Liver (tissue), 9 donors: ENCODE results near the gene CBL. TPM values are rescaled to one million over a fixed set of nuclear protein-coding genes. Genes with fewer than 3 reads are reported as not detected.

Experiments
- DNase-seq: peaks from one replicate; pipeline ENCODE4 v3.0.0-alpha.2; 2017; ENCODE audit warnings: low spot score
- H3K27ac ChIP-seq, 2 donors: one replicate each; pipeline ENCODE4 v1.7.0; 2013; ENCODE audit warnings: inconsistent platforms in 2 of 2, low read length in 2 of 2, control low read depth in 1 of 2, low read depth in 1 of 2, mild to moderate bottlenecking in 1 of 2
- H3K27me3 ChIP-seq, 4 donors: one replicate each; pipeline versions ENCODE4 v1.6.1 to v1.7.0; 2013; ENCODE audit warnings: low read length in 3 of 4, inconsistent platforms in 1 of 4, mild to moderate bottlenecking in 1 of 4, moderate library complexity in 1 of 4; ENCODE audit not compliant: control insufficient read depth in 4 of 4, insufficient read depth in 4 of 4
- H3K36me3 ChIP-seq, 4 donors: one replicate each; pipeline versions ENCODE4 v1.6.1 to v1.7.0; 2013; ENCODE audit warnings: low read length in 3 of 4, mild to moderate bottlenecking in 3 of 4, low read depth in 1 of 4, moderate library complexity in 1 of 4; ENCODE audit not compliant: control insufficient read depth in 4 of 4, insufficient read depth in 3 of 4
- H3K4me1 ChIP-seq, 4 donors: one replicate each; pipeline versions ENCODE4 v1.6.1 to v1.7.0; 2013; ENCODE audit warnings: low read length in 3 of 4, mild to moderate bottlenecking in 3 of 4, moderate library complexity in 1 of 4; ENCODE audit not compliant: control insufficient read depth in 4 of 4, insufficient read depth in 4 of 4
- H3K4me3 ChIP-seq, 3 donors: one replicate each; pipeline versions ENCODE4 v1.6.1 to v1.7.0; 2013; ENCODE audit warnings: low read length in 3 of 3, control low read depth in 1 of 3, low read depth in 1 of 3, mild to moderate bottlenecking in 1 of 3
- H3K9ac ChIP-seq, 2 donors: one replicate each; pipeline ENCODE4 v1.7.0; 2013; ENCODE audit warnings: low read length in 2 of 2, mild to moderate bottlenecking in 2 of 2, moderate library complexity in 2 of 2, control low read depth in 1 of 2, low read depth in 1 of 2
- H3K9me3 ChIP-seq, 4 donors: one replicate each; pipeline versions ENCODE4 v1.6.1 to v1.7.0; 2013; ENCODE audit warnings: low read length in 3 of 4; ENCODE audit not compliant: control insufficient read depth in 4 of 4
- ATF3 ChIP-seq: IDR thresholded peaks from 2 replicates; pipeline ENCODE4 v1.6.1; 2016; ENCODE audit warnings: antibody characterized with exemption
- CTCF ChIP-seq: fragments of 150-350 bp; IDR thresholded peaks from 2 replicates; pipeline ENCODE4 v1.5.1; 2017; ENCODE audit warnings: improper control_type of control experiment, low read depth, low read length; ENCODE audit not compliant: missing input control
- EGR1 ChIP-seq, 2 donors: IDR thresholded peaks; 2 replicates each; pipeline ENCODE4 v1.6.1; 2016 to 2018; ENCODE audit warnings: antibody characterized with exemption in 2 of 2, low read depth in 2 of 2
- FOXA1 ChIP-seq: IDR thresholded peaks from 2 replicates; pipeline ENCODE4 v1.6.1; 2016; ENCODE audit warnings: antibody characterized with exemption
- FOXA2 ChIP-seq: IDR thresholded peaks from 2 replicates; pipeline ENCODE4 v1.6.1; 2016; ENCODE audit warnings: antibody characterized with exemption
- HNF4A ChIP-seq, 2 donors: conservative IDR thresholded peaks; 2 replicates each; pipeline ENCODE4 v1.6.1; 2016; ENCODE audit warnings: antibody characterized with exemption in 2 of 2, mild to moderate bottlenecking in 2 of 2
- HNF4G ChIP-seq: IDR thresholded peaks from 2 replicates; pipeline ENCODE4 v1.6.1; 2016; ENCODE audit warnings: antibody characterized with exemption
- JUND ChIP-seq, 2 donors: IDR thresholded peaks; 2 replicates each; pipeline ENCODE4 v1.6.1; 2016; ENCODE audit warnings: antibody characterized with exemption in 2 of 2
- MAX ChIP-seq: IDR thresholded peaks from 2 replicates; pipeline ENCODE4 v1.6.1; 2016; ENCODE audit warnings: antibody characterized with exemption
- NR2F2 ChIP-seq: IDR thresholded peaks from 2 replicates; pipeline ENCODE4 v1.6.1; 2016; ENCODE audit warnings: antibody characterized with exemption
- RAD21 ChIP-seq, 2 donors: IDR thresholded peaks; 2 replicates each; pipeline ENCODE4 v1.6.1; 2016; ENCODE audit warnings: antibody characterized with exemption in 2 of 2, mild to moderate bottlenecking in 2 of 2
- REST ChIP-seq: IDR thresholded peaks from 2 replicates; pipeline ENCODE4 v1.6.1; 2016; ENCODE audit warnings: antibody characterized with exemption, mild to moderate bottlenecking
- RXRA ChIP-seq, 2 donors: IDR thresholded peaks; 2 replicates each; pipeline ENCODE4 v1.6.1; 2017 to 2018; ENCODE audit warnings: antibody characterized with exemption in 2 of 2, mild to moderate bottlenecking in 1 of 2
- SP1 ChIP-seq: IDR thresholded peaks from 2 replicates; pipeline ENCODE4 v1.6.1; 2018; ENCODE audit warnings: antibody characterized with exemption, mild to moderate bottlenecking
- TAF1 ChIP-seq: conservative IDR thresholded peaks from 2 replicates; pipeline ENCODE4 v1.6.1; 2016; ENCODE audit warnings: antibody characterized with exemption, mild to moderate bottlenecking
- YY1 ChIP-seq: IDR thresholded peaks from 2 replicates; pipeline ENCODE4 v1.6.1; 2016; ENCODE audit warnings: antibody characterized with exemption, mild to moderate bottlenecking
- WGBS: extraction: QIAGEN DNeasy Blood & Tissue Kit; methylation state at CpG from one replicate; pipeline ENCODE4 v1.1.7; 2013; 5-methylcytosine and 5-hydroxymethylcytosine counted together
- polyA plus RNA-seq, 2 donors: library from polyadenylated mRNA; stranded (reverse) in 1 of 2; unstranded in 1 of 2; fragments of 200-250 nt in 1 of 2; fragments of >200 nt in 1 of 2; fragmentation: Nextera tagmentation in 1 of 2; extraction: Ambion mirVana in 1 of 2; gene quantifications; one replicate each; pipeline versions ENCODE4 v1.2.1 to v1.2.3, GENCODE V29; 2013 to 2015
- total RNA-seq, 2 donors: library from RNA; depleted of rRNA; stranded (reverse); fragments of >200 nt; gene quantifications; one replicate each; pipeline ENCODE4 v1.2.3, GENCODE V29; 2014
- TF ChIP-seq, protein P1 (sequence below): IDR thresholded peaks from 2 replicates; pipeline ENCODE4 v1.6.1; 2016; ENCODE audit warnings: antibody characterized with exemption
- donor health status: healthy.
- donor health status: healthy.
- donor health status: healthy.
- donor health status: healthy.
- donor health status: healthy.

Gene CBL
- total and polyA plus RNA-seq, 4 donors, result 1.6 to 5.5 (median 3.5) TPM

GRCh38 chr11:119299416-119299815 is 93.3 kb downstream of the CBL start:
- H3K9ac ChIP-seq, result no peak overlapping the region
- no peaks in the 10 kb centered on the region for H3K9me3 ChIP-seq
- DNase-seq, result no peak
- 96% methylated on average over 9 of the region's 9 CpGs for WGBS
- H3K36me3 ChIP-seq, result peaks cover 4 to 34% (median 16%) of the 10 kb centered on the region in 4 donors
- H3K4me1 ChIP-seq, result peaks cover 3 to 19% (median 16%) of the 10 kb centered on the region in 4 donors
- H3K4me3 ChIP-seq, result no peak overlapping the region
- no peak overlapping the region for H3K27ac ChIP-seq
- H3K27me3 ChIP-seq, result no peaks in the 10 kb centered on the region
- no peak for TF ChIP-seq RXRA (IDR thresholded peaks at IDR 0.05)
- no peak for TF ChIP-seq EGR1 (IDR thresholded peaks at IDR 0.05; ENCODE audit: low read depth in 2 of 2)
- TF ChIP-seq TAF1, result no peak
- TF ChIP-seq RAD21 (IDR thresholded peaks at IDR 0.05), result no peak
- TF ChIP-seq JUND (IDR thresholded peaks at IDR 0.05), result no peak
- no peak for TF ChIP-seq MAX
- TF ChIP-seq HNF4A (conservative IDR thresholded peaks at IDR 0.05), result no peak
- no peak for TF ChIP-seq HNF4G
- TF ChIP-seq FOXA2, result no peak
- TF ChIP-seq, protein P1, sequence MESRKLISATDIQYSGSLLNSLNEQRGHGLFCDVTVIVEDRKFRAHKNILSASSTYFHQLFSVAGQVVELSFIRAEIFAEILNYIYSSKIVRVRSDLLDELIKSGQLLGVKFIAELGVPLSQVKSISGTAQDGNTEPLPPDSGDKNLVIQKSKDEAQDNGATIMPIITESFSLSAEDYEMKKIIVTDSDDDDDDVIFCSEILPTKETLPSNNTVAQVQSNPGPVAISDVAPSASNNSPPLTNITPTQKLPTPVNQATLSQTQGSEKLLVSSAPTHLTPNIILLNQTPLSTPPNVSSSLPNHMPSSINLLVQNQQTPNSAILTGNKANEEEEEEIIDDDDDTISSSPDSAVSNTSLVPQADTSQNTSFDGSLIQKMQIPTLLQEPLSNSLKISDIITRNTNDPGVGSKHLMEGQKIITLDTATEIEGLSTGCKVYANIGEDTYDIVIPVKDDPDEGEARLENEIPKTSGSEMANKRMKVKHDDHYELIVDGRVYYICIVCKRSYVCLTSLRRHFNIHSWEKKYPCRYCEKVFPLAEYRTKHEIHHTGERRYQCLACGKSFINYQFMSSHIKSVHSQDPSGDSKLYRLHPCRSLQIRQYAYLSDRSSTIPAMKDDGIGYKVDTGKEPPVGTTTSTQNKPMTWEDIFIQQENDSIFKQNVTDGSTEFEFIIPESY, result no peak
- no peak for TF ChIP-seq ATF3
- TF ChIP-seq FOXA1, result no peak
- no peak for TF ChIP-seq REST

DNA sequence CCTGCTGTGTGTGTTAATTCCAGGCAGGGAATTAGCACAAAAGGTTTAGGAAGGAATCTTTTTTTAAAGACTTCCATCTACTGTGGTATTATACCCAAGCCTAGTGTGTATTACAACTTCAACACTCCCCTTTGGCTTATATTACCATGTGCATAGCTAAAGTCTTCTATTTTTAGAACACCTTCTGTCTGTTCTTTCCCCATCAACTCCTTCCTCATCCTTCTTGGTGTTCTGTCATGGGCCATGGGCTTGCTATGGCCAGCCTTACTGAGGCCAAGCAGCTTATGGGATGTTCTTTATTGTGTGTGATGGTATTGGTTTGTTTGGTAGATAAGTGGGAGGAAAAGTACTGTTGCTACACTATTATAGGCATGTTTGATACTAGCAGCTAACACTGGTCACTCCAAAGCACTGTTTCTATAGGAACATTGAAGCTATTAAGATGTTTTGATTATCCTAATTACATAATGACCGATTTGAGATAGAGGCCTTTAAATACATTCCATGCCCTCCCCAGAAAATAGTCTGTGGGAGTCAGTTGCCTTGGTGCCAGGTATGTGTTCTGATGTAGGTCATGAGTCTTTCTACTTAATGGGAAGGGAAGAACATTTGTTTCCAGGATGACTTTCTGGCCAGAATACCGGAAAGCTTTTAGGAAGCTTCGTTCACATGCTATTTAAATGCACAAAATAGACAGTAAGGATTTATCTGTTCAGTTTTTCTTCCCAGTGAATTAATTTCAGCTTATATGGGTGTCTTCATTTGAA is 94.2 kb downstream of the CBL start:
- no peak overlapping the region for H3K27ac ChIP-seq
- DNase-seq, result no peak
- no peak overlapping the region for H3K4me3 ChIP-seq
- H3K9me3 ChIP-seq, result no peaks in the 10 kb centered on the region
- H3K36me3 ChIP-seq, result peaks cover 4 to 34% (median 16%) of the 10 kb centered on the region in 4 donors
- H3K9ac ChIP-seq, result no peak overlapping the region
- peaks cover 3 to 19% (median 16%) of the 10 kb centered on the region in 4 donors for H3K4me1 ChIP-seq
- 94% methylated on average over 3 of the region's 3 CpGs for WGBS
- no peaks in the 10 kb centered on the region for H3K27me3 ChIP-seq
- TF ChIP-seq SP1, result no peak
- no peak for TF ChIP-seq RXRA (IDR thresholded peaks at IDR 0.05)
- no peak for TF ChIP-seq JUND (IDR thresholded peaks at IDR 0.05)
- TF ChIP-seq FOXA1, result no peak
- no peak for TF ChIP-seq HNF4A (conservative IDR thresholded peaks at IDR 0.05)
- TF ChIP-seq MAX, result no peak
- no peak for TF ChIP-seq NR2F2
- TF ChIP-seq, protein P1, result no peak
- no peak for TF ChIP-seq TAF1
- no peak for TF ChIP-seq YY1
- no peak for TF ChIP-seq RAD21 (IDR thresholded peaks at IDR 0.05)
- TF ChIP-seq ATF3, result no peak
- TF ChIP-seq CTCF, result no peak
- no peak for TF ChIP-seq FOXA2
- no peak for TF ChIP-seq EGR1 (IDR thresholded peaks at IDR 0.05; ENCODE audit: low read depth in 2 of 2)
